Heart left ventricle (tissue), 16 donors: Measurements from ENCODE around the gene MICB. TPM values are rescaled to one million over a fixed set of nuclear protein-coding genes. Genes with fewer than 3 reads are reported as not detected.

Experiments
- ATAC-seq, 4 donors: fragments of 200-7000 bp; cut with Tn5 transposase; one replicate each; pipeline ENCODE4 v1.9.1; 2020 to 2022; ENCODE audit warnings: moderate library complexity in 4 of 4, mild to moderate bottlenecking in 3 of 4, moderate number of reproducible peaks in 1 of 4
- DNase-seq, 5 donors: peaks; one replicate each; pipeline ENCODE4 v3.0.0-alpha.2; 2020
- H3K27ac ChIP-seq, 12 donors: fragments of 200-600 bp; sonication (generic) in 4 of 12; one replicate each; pipeline versions ENCODE4 v1.5.0 to v1.8.0; 2016 to 2022; ENCODE audit warnings: mild to moderate bottlenecking in 2 of 12
- H3K27me3 ChIP-seq, 9 donors: fragments of 200-600 bp; sonication (generic) in 2 of 9; one replicate each; pipeline versions ENCODE4 v1.5.1 to v1.8.0; 2016 to 2022; ENCODE audit warnings: mild to moderate bottlenecking in 3 of 9
- H3K36me3 ChIP-seq, 9 donors: fragments of 200-600 bp; sonication (generic) in 2 of 9; one replicate each; pipeline versions ENCODE4 v1.5.0 to v1.8.0; 2018 to 2022; ENCODE audit warnings: mild to moderate bottlenecking in 2 of 9
- H3K4me1 ChIP-seq, 12 donors: fragments of 200-600 bp; sonication (generic) in 4 of 12; one replicate each; pipeline versions ENCODE4 v1.5.0 to v1.8.0; 2016 to 2022; ENCODE audit warnings: mild to moderate bottlenecking in 3 of 12
- H3K4me3 ChIP-seq, 12 donors: fragments of 200-600 bp; sonication (generic) in 4 of 12; one replicate each; pipeline versions ENCODE4 v1.5.0 to v1.8.0; 2017 to 2022; ENCODE audit warnings: mild to moderate bottlenecking in 9 of 12, moderate library complexity in 4 of 12
- H3K9me3 ChIP-seq, 12 donors: fragments of 200-600 bp; sonication (generic) in 4 of 12; one replicate each; pipeline versions ENCODE4 v1.5.0 to v1.8.0; 2016 to 2022; ENCODE audit warnings: mild to moderate bottlenecking in 1 of 12
- CTCF ChIP-seq, 12 donors: fragments of 200-600 bp; sonication (generic) in 4 of 12; IDR thresholded peaks; one replicate each; pipeline versions ENCODE4 v1.5.0 to v1.8.0; 2018 to 2022; ENCODE audit warnings: antibody characterized with exemption in 12 of 12, mild to moderate bottlenecking in 5 of 12
- POLR2A ChIP-seq, 2 donors: fragments of 450-650 bp; IDR thresholded peaks; one replicate each; pipeline ENCODE4 v1.6.1; 2017; ENCODE audit warnings: antibody characterized with exemption in 2 of 2, mild to moderate bottlenecking in 2 of 2, moderate library complexity in 2 of 2
- WGBS, 4 donors: extraction: QIAGEN DNeasy Blood & Tissue Kit in 2 of 4; methylation state at CpG; one replicate each; pipeline versions ENCODE4 v1.1.5 to v1.1.7; 2013 to 2018; 5-methylcytosine and 5-hydroxymethylcytosine counted together
- intact Hi-C, 10 donors: fragments of 100-400 bp; cut with DNase I; formaldehyde crosslinking; loops; one replicate each; pipeline versions ENCODE4 v1.11.1 to v1.14.2; 2022
- polyA plus RNA-seq, 2 donors: library from polyadenylated mRNA; stranded (reverse); fragments of 200-250 nt; gene quantifications; one replicate each; pipeline ENCODE4 v1.2.3, GENCODE V29; 2013
- total RNA-seq, 9 donors: library from RNA; depleted of rRNA in 2 of 9; stranded (reverse); fragments of >200 nt in 2 of 9; fragmentation: NEBNext Ultra II Directional in 3 of 9; extraction: Animal tissue kit (Norgen Biotek cat#: 25700) in 3 of 9; gene quantifications; one replicate each; pipeline versions ENCODE4 v1.1.0 to v1.2.4, GENCODE V29; 2016 to 2023
- donor health status: ischemic (EF 13 %, LVEDD 7.1; RV severe dilation, severe dysfunction).
- donor health status: healthy with polysubstance abuse.
- donor health status: DM: no; HTN: yes; CAD: no.
- donor health status: DM: no; HTN: no; CAD: no.
- donor health status: ischemic (EF 25% LVEDD 6.9; RV normal size, moderate dysfunction).
- donor health status: ischemic (EF 25% LVEDD 5.7; RV mildly dilated, moderate dysfunction).
- donor health status: healthy.
- donor health status: DM: yes; HTN: yes; CAD: no.
- donor health status: ischemic (EF 35%, LVEDD 5.7; RV mildly dilated, moderate dysfunction).
- donor health status: nonischemic (EF 11% LVEDD 7.7; RV severe dilation, severe dysfunction).
- donor health status: DM: yes; HTN: yes; CAD: no.
- donor health status: PGD.
- donor health status: ischemic (EF 29% LVEDD 5.4; RV normal size, mild dysfunction).
- donor health status: nonischemic (EF 23%, LVEDD 6.1; RV moderate dilation, normal function).

Gene MICB
- total and polyA plus RNA-seq, 11 donors: 0.84 to 8.8 (median 1.4) TPM

DNA sequence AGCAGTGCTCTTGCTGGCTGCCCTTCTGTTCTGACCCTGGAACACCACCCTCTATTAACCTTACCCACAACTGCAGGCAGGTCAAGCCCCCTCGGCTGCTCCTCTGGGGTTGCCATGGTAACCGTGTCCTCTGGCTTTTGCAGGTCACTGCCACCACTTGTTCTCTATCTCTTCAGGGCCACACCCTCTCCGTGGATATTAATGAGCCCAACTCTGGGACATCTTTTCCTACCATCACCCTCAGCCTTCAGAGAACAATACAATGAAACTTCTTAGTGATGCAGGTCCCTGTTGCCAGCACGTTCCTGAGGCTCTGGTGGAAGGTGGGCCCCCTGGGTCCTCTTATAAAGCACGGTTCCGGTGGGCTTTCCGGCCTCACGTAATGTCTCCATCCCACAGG lies 30.8 kb upstream of the MICB start:
- Histone ChIP-seq H3K9me3 (no peaks in the 10 kb centered on the region), H3K27me3 (no peaks in the 10 kb centered on the region), H3K4me1 (peaks cover 0 to 73% (median 17%) of the 10 kb centered on the region in 12 donors), H3K27ac (no peak overlapping the region), H3K4me3 (no peak overlapping the region), H3K36me3 (peaks cover 0 to 34% (median 0%) of the 10 kb centered on the region in 9 donors)
- 70 to 85% (median 79%) methylated on average over 8 of the region's 8 CpGs for WGBS, 4 donors
- ATAC-seq (no peak), DNase-seq (no peak)
- intact Hi-C loops: no loop called here
- TF ChIP-seq CTCF (IDR thresholded peaks at IDR 0.05): no peak
- TF ChIP-seq POLR2A (IDR thresholded peaks at IDR 0.05): no peak

DNA sequence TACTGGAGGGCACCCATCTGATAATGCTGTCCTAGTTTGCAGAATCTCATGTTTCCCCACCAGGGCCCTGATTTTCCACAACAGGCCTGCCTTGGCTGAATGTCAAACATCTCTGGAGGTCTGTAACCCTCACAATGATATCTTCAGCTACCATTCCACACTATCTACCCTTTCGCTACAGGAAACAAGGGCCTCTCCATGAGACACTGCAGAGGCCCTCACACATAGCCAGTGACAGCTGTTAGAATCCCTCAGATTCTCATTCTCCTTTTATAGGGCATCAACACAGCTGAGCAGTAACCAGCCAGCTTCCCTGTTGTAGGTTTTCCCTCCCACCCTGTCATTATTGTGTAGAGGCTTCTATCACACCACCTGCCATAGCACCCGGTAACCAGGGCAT lies 29.6 kb upstream of the MICB start:
- TF ChIP-seq POLR2A (IDR thresholded peaks at IDR 0.05) (no peak), CTCF (IDR thresholded peaks at IDR 0.05) (no peak)
- 72 to 85% (median 76%) methylated on average over 2 of the region's 2 CpGs for WGBS, 4 donors
- H3K27me3 ChIP-seq: no peaks in the 10 kb centered on the region
- DNase-seq: no peak
- H3K9me3 ChIP-seq: no peaks in the 10 kb centered on the region
- peaks cover 0 to 66% (median 13%) of the 10 kb centered on the region in 12 donors for H3K4me1 ChIP-seq
- ATAC-seq: no peak
- no peak overlapping the region for H3K27ac ChIP-seq
- H3K4me3 ChIP-seq: no peak overlapping the region
- peaks cover 0 to 35% (median 0%) of the 10 kb centered on the region in 9 donors for H3K36me3 ChIP-seq
- intact Hi-C loops: no loop called here

DNA sequence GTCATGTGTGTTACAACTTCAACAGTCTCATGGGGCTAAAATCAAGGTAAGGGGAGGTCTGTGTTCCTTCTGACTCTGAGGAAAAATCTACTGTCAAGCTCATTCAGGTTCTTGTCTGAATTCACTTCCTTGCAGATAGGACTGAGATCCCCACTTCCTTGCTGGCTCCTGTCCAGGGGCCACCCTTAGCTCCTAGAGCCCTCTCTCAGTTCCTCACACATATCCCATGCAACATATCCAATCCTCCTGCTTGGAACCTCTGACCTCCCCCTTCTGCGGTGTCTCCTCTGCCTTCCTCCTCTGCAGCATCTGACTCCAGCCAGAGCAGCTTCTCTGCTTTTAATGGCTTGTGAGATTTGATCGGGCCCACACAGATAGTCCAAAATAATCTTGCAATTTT lies 27.1 kb upstream of the MICB start:
- 50 to 75% (median 68%) methylated on average over 2 of the region's 2 CpGs for WGBS, 4 donors

GRCh38 chr6:31471711-31472110 lies 26.2 kb upstream of the MICB start:
- no peak for DNase-seq
- peaks cover 0 to 16% (median 0%) of the 10 kb centered on the region in 9 donors for H3K36me3 ChIP-seq
- H3K27me3 ChIP-seq: no peaks in the 10 kb centered on the region
- no peak for ATAC-seq
- intact Hi-C loops: loop anchor here in 1 of 10 donors (2.0 kb wide), 1 partner anchor 27 kb away; the partner anchor contains the start of gene MICB
- no peaks in the 10 kb centered on the region for H3K9me3 ChIP-seq
- WGBS, 4 donors: 75 to 88% (median 77%) methylated on average over 2 of the region's 2 CpGs
- no peak overlapping the region for H3K4me3 ChIP-seq
- H3K27ac ChIP-seq: no peak overlapping the region
- peaks cover 0 to 47% (median 4%) of the 10 kb centered on the region in 12 donors for H3K4me1 ChIP-seq
- TF ChIP-seq CTCF (IDR thresholded peaks at IDR 0.05) (no peak), POLR2A (IDR thresholded peaks at IDR 0.05) (no peak)

More for the DNA sequence above, 27.1 kb upstream of the MICB start:
- Histone ChIP-seq H3K4me1 (peaks cover 0 to 56% (median 4%) of the 10 kb centered on the region in 12 donors), H3K4me3 (no peak overlapping the region), H3K9me3 (no peaks in the 10 kb centered on the region), H3K36me3 (peaks cover 0 to 26% (median 0%) of the 10 kb centered on the region in 9 donors), H3K27me3 (no peaks in the 10 kb centered on the region), H3K27ac (no peak overlapping the region)
- DNase-seq (no peak), ATAC-seq (no peak)
- TF ChIP-seq POLR2A (IDR thresholded peaks at IDR 0.05) (no peak), CTCF (IDR thresholded peaks at IDR 0.05) (no peak)
- intact Hi-C loops: loop anchor here in 1 of 10 donors (2.0 kb wide), 1 partner anchor 28 kb away; the partner anchor contains the start of gene MICB
